HG03575 (cell line): ENCODE results near the gene CCDC60.

ENCODE experiments used
- ATAC-seq: cut with Tn5 transposase; IDR thresholded peaks from one replicate; pipeline ENCODE4 v1.9.1; 2021; ENCODE audit not compliant: unreplicated experiment, insufficient number of reproducible peaks, low FRiP score; ENCODE audit errors: extremely low read depth

Gene CCDC60, protein sequence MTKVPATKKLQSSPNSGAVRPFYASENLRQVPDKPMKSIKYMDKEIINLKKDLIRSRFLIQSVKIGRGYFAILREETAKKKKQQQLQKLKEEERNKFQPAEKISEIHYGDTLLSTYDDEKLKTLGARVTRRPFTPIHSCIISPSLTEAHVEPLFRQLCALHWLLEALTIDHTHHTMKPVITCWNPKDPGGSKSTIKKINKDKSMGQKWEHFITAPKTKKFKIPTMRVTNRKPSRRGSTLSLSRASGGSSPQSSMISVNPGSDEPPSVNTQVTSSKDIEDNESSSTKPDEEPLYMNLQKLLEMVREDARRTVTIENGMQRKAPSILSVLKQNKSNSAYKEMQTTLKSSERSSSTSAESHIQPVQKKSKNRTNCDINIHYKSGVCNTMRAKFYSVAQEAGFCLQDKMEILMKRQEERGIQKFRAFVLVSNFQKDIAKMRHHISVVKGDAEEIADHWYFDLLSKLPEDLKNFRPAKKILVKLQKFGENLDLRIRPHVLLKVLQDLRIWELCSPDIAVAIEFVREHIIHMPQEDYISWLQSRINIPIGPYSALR

GRCh38 chr12:119334430-119335170 is at the start of gene CCDC60:
CCDC60 (plus strand) TSS chr12:119334729; CDS start chr12:119335177, 448 bp downstream.
- ATAC-seq, result no peak

- ATAC-seq, result no peak
Observed at GRCh38 chr12:119288576-119288975, 46.0 kb upstream of the CCDC60 start.

DNA sequence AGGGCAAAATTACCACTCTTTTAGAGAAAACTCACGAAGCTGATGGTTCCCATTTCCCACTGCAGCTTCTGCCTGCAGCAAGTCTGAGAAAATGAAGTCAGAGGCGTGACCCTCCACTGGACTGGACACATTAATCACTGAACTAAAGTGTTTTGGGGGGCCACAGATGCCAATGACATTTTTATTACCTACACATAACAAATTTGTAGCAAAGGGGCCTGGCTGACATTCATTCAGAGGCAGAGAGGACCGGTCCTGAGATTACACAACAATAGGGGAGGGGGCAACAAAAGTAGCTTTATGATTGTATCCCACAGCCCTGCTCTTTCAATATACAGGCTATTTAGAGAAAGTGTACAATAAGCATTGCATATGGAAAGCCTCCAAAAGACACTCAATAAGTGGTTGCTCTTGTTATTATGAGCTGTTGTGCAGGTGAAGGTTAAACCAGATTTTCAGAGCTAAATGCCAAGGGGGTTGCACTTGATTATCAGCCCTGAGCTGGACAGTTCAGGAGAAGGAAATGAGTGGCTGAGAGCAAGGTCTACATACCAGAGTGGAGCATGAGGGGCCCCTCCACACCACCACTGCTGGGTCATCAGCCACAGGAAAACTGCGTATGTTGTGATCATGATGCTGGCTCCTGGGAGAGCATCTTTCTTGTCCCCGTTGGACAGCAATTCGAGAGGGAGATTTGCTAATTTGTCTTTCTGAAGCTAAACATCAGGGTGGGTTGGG is 41.5 kb upstream of the CCDC60 start:
- ATAC-seq, result no peak

GRCh38 chr12:119294211-119294610 is 40.3 kb upstream of the CCDC60 start:
- ATAC-seq, result no peak

DNA sequence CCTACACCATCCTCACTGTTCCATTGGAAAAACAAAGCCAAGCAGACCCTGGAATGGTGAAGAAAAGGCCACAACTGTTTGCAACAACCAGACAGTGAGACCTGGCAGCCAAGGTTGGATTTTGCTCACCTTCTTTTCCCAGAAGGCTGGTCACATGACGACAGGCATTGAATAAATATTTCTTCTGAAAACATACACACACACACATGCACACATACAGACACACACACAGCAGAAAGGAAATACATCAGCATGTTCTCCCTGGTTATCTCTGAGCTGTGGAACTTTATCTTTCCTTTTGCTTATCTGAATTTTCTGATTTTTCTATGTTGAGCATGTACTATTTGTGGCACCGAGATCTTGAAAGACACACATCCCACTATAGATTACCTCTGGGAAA is 38.0 kb upstream of the CCDC60 start:
- ATAC-seq, result no peak

DNA sequence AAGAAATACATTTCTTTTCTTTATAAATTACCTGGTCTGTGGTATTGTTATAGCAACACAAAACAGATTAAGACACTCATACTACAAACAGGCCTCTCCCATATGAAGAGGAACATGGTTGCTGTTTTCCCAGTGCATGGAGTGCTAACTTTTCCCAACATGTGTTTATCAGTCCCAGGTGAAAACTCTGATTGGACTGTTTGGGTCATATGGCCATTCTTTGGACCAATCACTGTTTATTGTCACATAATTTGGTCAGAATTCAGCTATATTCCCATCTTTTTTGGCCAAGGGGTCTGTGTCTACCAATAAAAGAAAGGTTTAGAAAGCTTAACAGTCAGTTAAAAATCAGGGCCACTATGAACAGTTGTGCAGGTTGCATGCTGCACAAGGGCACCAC is 35.4 kb upstream of the CCDC60 start:
- no peak for ATAC-seq

- no peak for ATAC-seq
Observed at GRCh38 chr12:119301379-119301778, 33.1 kb upstream of the CCDC60 start.

DNA sequence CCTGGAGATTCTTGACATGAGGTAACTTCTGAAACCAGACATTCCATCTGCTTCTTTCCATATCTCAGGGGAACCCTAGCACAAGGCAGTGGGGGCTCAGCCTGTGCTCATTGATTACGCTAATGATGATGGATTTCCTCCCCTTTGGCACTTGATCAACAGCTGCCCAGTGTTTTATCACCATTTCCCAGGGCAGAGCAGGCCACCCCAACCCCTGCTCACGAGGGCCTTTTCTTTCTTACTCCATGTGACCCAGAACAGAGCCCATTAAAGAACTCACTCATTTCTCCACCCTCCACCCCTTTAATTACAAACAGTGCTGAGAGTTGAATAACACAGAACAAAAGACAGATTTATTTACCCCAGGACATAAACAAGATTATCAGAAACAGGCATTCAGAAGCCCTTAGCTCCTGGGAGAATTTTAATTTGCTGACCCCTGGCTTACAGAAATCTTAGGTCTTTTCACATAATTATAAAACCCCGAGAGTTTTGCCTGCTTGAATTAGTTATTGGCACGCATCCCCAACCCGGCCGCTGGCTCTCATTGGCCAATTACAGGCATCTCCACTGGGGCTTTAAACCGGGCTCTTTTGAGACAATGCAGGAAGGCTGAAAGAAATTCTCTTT is 32.0 kb upstream of the CCDC60 start:
- no peak for ATAC-seq

DNA sequence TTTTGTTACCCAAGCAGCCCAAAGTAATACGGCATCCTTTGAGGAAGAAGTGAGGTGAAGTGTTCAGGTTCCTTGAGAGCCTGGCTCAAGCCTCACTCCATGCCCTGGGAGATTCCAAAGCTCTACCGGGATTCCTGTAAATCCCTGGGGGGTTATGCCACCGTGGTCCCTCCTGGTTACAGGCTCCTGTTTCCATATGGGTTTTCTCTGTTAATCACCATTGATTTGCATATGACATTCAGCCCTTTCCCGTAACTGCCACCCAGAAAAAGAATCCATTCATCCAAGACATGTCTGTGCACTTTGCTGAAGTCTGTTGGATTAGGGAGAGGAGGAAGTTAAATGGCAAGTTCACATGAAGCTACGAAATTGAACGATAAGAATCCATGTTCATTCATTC is 27.9 kb upstream of the CCDC60 start:
- no peak for ATAC-seq

- no peak for ATAC-seq
Observed at GRCh38 chr12:119307747-119308146, 26.8 kb upstream of the CCDC60 start.

DNA sequence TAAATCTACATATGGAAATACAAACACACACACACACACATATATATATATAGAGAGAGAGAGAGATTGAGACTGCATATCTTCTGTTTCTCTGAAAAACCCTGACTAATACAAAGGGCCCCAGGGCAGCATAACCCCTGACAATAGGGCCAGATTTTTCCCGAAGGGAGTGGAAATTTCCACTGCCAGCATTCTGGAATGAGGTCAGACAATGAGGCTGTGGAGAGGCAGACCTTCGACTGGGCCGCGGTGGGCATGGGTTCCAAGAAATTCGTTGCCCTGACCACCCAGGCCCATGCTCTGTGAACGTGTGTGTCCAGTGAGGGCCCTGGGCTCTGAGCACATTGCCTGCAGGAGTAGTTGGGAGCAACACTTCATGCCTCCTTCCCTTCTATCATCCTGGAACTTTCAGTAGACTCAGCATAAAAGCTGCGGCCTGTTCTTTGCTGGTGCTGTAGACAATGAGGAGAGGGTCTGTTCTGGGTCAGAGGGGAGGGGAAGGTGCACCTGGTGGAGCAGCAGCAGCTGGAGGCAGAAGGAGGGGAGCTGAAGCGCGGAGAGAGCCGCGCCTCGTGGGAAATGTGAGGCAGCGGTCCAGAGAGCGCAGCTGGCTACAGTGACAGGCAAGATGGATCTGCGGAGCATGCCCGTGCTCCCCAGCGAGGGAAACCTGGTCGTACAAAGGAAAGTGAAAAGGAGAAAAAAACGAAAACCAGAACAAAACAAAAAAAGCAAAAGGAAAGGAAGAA is 25.6 kb upstream of the CCDC60 start:
- no peak for ATAC-seq

- no peak for ATAC-seq
Observed at GRCh38 chr12:119311878-119312277, 22.7 kb upstream of the CCDC60 start.

GRCh38 chr12:119312904-119313303 is 21.6 kb upstream of the CCDC60 start:
- ATAC-seq, result no peak

DNA sequence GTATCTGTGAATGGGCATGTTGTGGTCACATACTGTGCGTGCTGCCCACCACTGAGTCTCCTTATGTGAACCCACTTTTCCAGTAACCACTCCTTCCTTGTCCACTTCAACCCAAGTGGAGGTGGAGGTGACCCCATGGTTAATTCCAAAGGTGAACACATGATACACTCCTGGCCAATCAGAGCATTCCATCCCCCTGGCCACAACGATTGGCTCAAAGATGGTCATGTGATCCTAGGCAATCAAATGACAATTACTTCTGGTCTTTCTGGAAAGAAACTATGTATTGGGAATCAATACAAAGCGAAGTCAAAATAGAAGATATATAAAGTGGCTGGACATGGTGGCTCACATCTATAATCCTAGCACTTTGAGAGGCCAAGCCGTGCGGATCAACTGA is 20.2 kb upstream of the CCDC60 start:
- no peak for ATAC-seq

- no peak for ATAC-seq
Observed at GRCh38 chr12:119319638-119320037, 14.9 kb upstream of the CCDC60 start.

DNA sequence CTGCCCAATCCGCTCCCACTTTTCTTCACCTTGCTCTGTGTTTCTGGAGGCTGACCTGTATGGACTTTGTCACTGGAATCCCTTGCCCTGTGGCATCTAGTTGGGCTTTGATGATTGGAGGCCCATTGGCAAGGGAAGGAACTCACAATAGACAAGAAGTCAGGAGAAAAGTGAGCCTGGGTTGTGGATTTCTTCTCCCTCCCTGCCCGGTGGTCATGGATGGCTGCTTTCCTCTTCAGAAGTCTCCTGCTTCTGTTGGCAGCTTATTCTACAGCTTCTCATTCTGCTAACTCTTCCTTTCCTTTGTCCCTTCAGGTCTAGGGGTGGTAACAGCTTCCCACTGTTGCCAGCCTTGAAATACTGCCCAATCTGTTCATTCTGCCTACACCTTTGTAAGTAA is 13.9 kb upstream of the CCDC60 start:
- ATAC-seq, result no peak

GRCh38 chr12:119322301-119322723 is 12.2 kb upstream of the CCDC60 start:
- ATAC-seq, result no peak

DNA sequence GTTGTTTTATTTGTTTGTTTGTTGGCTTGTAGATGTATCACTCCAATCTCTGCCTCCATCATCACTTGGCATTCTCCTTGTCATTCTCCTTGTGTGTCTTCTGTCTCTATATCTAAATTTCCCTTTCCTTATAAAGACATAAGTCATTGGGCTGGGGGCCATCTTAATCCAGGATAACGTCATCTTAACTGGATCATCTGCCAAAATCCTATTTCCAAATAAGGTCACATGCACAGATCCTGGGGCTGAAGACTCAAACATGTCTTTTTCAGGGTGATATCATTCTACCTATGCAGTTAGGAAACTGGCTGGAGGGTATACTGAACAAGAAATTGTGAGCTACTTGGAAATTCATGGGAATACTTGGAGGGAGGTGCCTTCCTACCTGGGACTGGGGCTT is 8.7 kb upstream of the CCDC60 start:
- ATAC-seq, result no peak
